HG03558 (cell line): ENCODE measurements around the gene OTOP3.
"Not testable (repeated sequence)": the region's sequence is repeated elsewhere in the genome, so short reads cannot be mapped to it uniquely, and the experiment has no call there.

Source experiments
- ATAC-seq: cut with Tn5 transposase; IDR thresholded peaks from one replicate; pipeline ENCODE4 v1.9.1; 2021; ENCODE audit warnings: moderate number of reproducible peaks; ENCODE audit not compliant: unreplicated experiment; ENCODE audit errors: extremely low read depth

Gene OTOP3

GRCh38 chr17:74957935-74958740 lies 22.4 kb downstream of the OTOP3 start:
- ATAC-seq = no peak

- no peak for ATAC-seq
Measured at GRCh38 chr17:74959826-74960515, 24.3 kb downstream of the OTOP3 start.

GRCh38 chr17:74960570-74961342 lies 25.1 kb downstream of the OTOP3 start:
- ATAC-seq = no peak

GRCh38 chr17:74961657-74962350 lies 26.1 kb downstream of the OTOP3 start:
- ATAC-seq = no peak

GRCh38 chr17:74962622-74963394 lies 27.1 kb downstream of the OTOP3 start:
- no peak for ATAC-seq

GRCh38 chr17:74963656-74964055 lies 28.0 kb downstream of the OTOP3 start:
- no peak for ATAC-seq

GRCh38 chr17:74964246-74964761 lies 28.6 kb downstream of the OTOP3 start:
- ATAC-seq = no peak

- ATAC-seq = no peak
Measured at GRCh38 chr17:74964988-74965622, 29.4 kb downstream of the OTOP3 start.

GRCh38 chr17:74968361-74968780 lies 32.7 kb downstream of the OTOP3 start:
- ATAC-seq = no peak

GRCh38 chr17:74969501-74969900 lies 33.8 kb downstream of the OTOP3 start:
- ATAC-seq = not testable (repeated sequence)

GRCh38 chr17:74970395-74970794 lies 34.7 kb downstream of the OTOP3 start:
- ATAC-seq = no peak

GRCh38 chr17:74971069-74971841 lies 35.6 kb downstream of the OTOP3 start:
- no peak for ATAC-seq

GRCh38 chr17:74971842-74972106 lies 36.1 kb downstream of the OTOP3 start:
- no peak for ATAC-seq

- no peak for ATAC-seq
Measured at GRCh38 chr17:74972107-74972972, 36.6 kb downstream of the OTOP3 start, which contains the start of gene HID1. Gene HID1, minus strand, starts transcription at chr17:74972759. Its CDS starts 103 bp downstream, at chr17:74972656.

- ATAC-seq = no peak
Measured at GRCh38 chr17:74972973-74973328, 37.3 kb downstream of the OTOP3 start.

- ATAC-seq = no peak
Measured at GRCh38 chr17:74975943-74976342, 40.2 kb downstream of the OTOP3 start.

- ATAC-seq = no peak
Measured at GRCh38 chr17:74977802-74978201, 42.1 kb downstream of the OTOP3 start.
